ENCODE data around the gene LASP1.

The LASP1 gene

DNA sequence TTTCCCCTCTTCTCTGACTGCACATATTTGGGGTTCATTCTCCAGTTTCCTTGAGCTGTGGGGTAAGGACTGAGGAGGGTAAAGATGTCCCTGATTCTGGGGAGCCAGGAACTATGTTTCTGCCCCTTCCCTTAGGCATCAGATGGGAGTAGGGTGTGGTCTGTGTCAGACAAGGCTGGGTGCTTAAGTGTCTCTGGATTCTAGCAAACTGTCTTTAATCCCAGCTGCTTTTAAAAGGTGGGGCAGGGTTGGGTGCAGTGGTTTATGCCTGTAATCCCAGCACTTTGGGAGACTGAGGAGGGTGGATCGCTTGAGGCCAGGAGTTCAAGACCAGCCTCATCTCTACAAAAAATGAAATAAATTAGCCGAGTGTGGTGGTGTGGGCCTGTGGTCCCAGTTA, 13.0 kb downstream of the LASP1 start:
- TF ChIP-seq FOXM1 (IDR thresholded peaks at IDR 0.05; ENCODE audit: borderline replicate concordance, low read depth) (no peak), RAD21 (IDR thresholded peaks at IDR 0.05; ENCODE audit: low read depth) (no peak), EGR1 (IDR thresholded peaks at IDR 0.05) (no peak), CEBPB (IDR thresholded peaks at IDR 0.05) (no peak), TEAD4 (IDR thresholded peaks at IDR 0.05) (no peak), CREB1 (IDR thresholded peaks at IDR 0.05; ENCODE audit: low read depth) (no peak), TAF1 (IDR thresholded peaks at IDR 0.05; ENCODE audit: low read depth) (no peak), NFIC (IDR thresholded peaks at IDR 0.05) (no peak)
- TF ChIP-seq, protein P1, sequence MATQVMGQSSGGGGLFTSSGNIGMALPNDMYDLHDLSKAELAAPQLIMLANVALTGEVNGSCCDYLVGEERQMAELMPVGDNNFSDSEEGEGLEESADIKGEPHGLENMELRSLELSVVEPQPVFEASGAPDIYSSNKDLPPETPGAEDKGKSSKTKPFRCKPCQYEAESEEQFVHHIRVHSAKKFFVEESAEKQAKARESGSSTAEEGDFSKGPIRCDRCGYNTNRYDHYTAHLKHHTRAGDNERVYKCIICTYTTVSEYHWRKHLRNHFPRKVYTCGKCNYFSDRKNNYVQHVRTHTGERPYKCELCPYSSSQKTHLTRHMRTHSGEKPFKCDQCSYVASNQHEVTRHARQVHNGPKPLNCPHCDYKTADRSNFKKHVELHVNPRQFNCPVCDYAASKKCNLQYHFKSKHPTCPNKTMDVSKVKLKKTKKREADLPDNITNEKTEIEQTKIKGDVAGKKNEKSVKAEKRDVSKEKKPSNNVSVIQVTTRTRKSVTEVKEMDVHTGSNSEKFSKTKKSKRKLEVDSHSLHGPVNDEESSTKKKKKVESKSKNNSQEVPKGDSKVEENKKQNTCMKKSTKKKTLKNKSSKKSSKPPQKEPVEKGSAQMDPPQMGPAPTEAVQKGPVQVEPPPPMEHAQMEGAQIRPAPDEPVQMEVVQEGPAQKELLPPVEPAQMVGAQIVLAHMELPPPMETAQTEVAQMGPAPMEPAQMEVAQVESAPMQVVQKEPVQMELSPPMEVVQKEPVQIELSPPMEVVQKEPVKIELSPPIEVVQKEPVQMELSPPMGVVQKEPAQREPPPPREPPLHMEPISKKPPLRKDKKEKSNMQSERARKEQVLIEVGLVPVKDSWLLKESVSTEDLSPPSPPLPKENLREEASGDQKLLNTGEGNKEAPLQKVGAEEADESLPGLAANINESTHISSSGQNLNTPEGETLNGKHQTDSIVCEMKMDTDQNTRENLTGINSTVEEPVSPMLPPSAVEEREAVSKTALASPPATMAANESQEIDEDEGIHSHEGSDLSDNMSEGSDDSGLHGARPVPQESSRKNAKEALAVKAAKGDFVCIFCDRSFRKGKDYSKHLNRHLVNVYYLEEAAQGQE (IDR thresholded peaks at IDR 0.05; ENCODE audit: low read depth): no peak
- TF ChIP-seq, protein P2, sequence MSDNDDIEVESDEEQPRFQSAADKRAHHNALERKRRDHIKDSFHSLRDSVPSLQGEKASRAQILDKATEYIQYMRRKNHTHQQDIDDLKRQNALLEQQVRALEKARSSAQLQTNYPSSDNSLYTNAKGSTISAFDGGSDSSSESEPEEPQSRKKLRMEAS (IDR thresholded peaks at IDR 0.05): no peak
- TF ChIP-seq, protein P3, sequence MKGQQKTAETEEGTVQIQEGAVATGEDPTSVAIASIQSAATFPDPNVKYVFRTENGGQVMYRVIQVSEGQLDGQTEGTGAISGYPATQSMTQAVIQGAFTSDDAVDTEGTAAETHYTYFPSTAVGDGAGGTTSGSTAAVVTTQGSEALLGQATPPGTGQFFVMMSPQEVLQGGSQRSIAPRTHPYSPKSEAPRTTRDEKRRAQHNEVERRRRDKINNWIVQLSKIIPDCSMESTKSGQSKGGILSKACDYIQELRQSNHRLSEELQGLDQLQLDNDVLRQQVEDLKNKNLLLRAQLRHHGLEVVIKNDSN (IDR thresholded peaks at IDR 0.05): no peak

DNA sequence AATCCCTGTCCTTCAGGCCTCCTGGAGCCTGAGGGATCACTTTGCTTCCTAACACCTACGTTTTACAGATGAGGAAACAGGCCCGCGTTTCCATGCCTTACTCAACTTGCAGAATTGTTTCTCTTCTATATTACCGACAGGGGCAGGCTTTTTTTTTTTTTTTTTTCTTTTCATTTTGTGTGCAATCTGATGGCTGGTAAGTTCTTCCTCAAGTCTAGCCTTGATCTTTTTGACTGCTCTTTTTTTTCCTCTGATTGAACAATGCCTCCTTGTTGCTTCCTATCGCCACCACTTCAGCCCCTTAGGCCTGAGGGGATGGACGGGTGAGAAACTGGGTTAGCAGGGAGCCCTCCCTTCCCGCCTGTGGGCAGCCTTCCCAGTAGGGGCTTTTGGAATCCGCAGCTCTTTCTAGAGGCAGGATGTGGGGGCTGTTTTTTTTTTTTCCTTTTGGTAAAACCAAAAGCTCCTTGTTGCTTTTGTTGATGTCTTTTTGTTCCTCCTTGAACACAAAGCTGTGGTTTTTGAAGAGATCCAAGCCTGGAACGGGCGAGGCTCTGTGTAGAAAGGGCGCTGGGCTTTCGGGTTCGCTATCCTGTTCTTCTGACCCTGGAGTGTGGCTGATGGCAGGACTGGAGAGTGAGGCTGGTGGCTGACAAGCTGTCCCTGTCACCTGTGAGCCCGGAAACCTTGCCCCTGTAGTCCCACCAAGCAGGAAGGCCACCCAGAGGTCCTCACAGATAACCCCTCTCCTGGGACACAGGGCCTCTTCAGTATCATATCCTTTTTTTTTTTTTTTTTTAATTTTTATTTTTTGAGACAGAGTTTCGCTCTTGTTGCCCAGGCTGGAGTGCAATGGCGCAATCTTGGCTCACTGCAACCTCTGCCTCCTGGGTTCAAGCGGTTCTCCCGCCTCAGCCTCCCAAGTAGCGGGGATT, 14.0 kb downstream of the LASP1 start:
- TF ChIP-seq, protein P2 (IDR thresholded peaks at IDR 0.05): no peak
- no peak for TF ChIP-seq EGR1 (IDR thresholded peaks at IDR 0.05)
- TF ChIP-seq ZBTB7A (IDR thresholded peaks at IDR 0.05; ENCODE audit: low read depth): no peak
- TF ChIP-seq FOXM1 (IDR thresholded peaks at IDR 0.05; ENCODE audit: borderline replicate concordance, low read depth): no peak
- TF ChIP-seq, protein P1 (IDR thresholded peaks at IDR 0.05; ENCODE audit: low read depth): no peak

DNA sequence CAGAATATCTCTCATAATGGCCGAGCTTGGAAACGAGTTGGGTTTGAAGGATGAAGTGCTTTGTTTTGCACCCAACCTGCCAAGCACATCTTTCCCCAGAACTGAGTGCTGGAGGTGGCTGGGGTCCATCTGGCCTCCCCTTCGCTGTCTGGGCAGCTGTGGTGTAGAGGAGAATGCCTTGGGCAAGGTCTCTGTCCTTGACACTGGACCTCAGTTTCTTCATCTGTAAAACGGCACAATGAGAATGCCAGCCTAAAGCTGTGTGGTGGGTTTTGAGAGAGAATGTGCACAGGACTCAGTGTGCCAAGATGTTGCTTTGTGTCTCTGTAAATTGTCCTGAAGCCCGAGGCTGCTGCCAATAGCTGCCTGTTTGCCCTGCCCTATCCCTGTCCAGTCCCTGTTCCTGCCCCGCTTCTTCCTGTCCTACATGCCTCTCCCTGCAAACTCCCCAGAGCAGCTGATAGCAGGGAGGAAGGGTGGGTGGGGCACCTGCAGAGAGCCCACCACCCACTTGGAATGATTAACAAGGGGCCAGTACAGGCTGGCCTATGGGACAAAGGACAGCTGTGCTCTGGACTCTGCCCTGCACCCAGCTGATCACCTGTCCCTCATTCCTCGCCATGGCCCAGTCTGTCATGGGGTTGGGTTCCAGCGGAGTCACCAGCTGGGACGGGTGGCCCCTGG, 15.3 kb downstream of the LASP1 start:
- TF ChIP-seq FOXM1 (IDR thresholded peaks at IDR 0.05; ENCODE audit: borderline replicate concordance, low read depth): no peak
- no peak for TF ChIP-seq NFIC (IDR thresholded peaks at IDR 0.05)
- no peak for TF ChIP-seq EGR1 (IDR thresholded peaks at IDR 0.05)
- no peak for TF ChIP-seq CEBPB (IDR thresholded peaks at IDR 0.05)
- TF ChIP-seq RAD21 (IDR thresholded peaks at IDR 0.05; ENCODE audit: low read depth): no peak
- TF ChIP-seq TCF12 (IDR thresholded peaks at IDR 0.05; ENCODE audit: low read depth): no peak
- TF ChIP-seq, protein P2 (IDR thresholded peaks at IDR 0.05): no peak
- TF ChIP-seq CREB1 (IDR thresholded peaks at IDR 0.05; ENCODE audit: low read depth): no peak
- TF ChIP-seq, protein P3 (IDR thresholded peaks at IDR 0.05): no peak
- TF ChIP-seq EP300 (IDR thresholded peaks at IDR 0.05; ENCODE audit: borderline replicate concordance): no peak
- TF ChIP-seq ZBTB7A (IDR thresholded peaks at IDR 0.05; ENCODE audit: low read depth): no peak
- no peak for TF ChIP-seq YY1 (IDR thresholded peaks at IDR 0.05; ENCODE audit: low read depth)

DNA sequence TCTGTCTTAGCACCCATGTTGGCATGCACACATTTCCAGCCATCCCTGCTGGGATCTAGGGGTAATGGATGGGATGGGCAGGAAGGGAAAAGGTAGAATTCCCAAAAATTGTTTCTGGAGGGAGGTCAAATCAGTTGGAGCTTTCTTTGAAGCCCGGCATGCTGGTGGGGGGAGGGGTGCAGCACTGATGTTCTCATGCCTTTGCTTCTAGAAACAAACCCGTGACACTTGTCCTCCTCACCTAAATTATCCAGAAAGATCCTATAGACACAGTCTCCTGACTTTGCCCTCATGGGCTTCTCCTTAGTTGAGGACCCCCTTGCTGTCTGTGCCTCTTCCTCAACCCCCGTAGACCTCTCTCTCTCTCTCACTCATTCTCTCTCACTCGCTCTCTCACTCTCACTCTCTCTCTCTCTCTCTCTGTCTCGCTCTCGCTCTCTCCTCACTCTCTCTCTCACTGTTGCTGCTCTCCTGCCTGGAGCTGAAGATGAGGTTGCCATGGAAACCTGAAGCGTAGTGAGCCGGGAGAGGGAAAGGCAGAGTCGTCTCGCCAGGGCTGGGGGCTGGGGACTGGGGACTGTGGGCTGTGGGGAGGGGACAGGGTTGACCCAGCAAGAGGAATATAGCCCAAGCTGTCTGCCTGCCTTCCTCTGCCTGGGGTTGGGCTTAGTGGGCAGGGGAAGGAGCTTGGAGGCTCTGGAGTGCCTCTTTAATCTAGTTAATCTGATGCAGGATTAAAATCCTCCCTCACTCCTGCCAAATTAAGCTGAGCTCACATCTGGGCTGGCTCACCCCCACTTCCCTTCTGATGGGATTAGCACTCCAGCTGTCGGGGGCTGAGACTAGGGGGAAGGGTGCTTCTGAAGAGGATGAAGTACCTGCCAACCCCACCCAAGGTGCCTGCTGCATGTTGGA, 16.1 kb downstream of the LASP1 start:
- TF ChIP-seq NFIC (IDR thresholded peaks at IDR 0.05) (no peak), FOXM1 (IDR thresholded peaks at IDR 0.05; ENCODE audit: borderline replicate concordance, low read depth) (no peak), TEAD4 (IDR thresholded peaks at IDR 0.05) (no peak), RAD21 (IDR thresholded peaks at IDR 0.05; ENCODE audit: low read depth) (no peak), EGR1 (IDR thresholded peaks at IDR 0.05) (no peak), YY1 (IDR thresholded peaks at IDR 0.05; ENCODE audit: low read depth) (no peak), TAF1 (IDR thresholded peaks at IDR 0.05; ENCODE audit: low read depth) (no peak), CEBPB (IDR thresholded peaks at IDR 0.05) (no peak), EP300 (IDR thresholded peaks at IDR 0.05; ENCODE audit: borderline replicate concordance) (no peak), TCF12 (IDR thresholded peaks at IDR 0.05; ENCODE audit: low read depth) (no peak), CREB1 (IDR thresholded peaks at IDR 0.05; ENCODE audit: low read depth) (no peak)
- TF ChIP-seq, protein P2 (IDR thresholded peaks at IDR 0.05): no peak
- TF ChIP-seq, protein P3 (IDR thresholded peaks at IDR 0.05): no peak
